ENCODE data around the gene ARHGAP5.

GRCh38 chr14:32087173-32087861 is 10.2 kb downstream of the ARHGAP5 start:
- TF ChIP-seq, protein P1, sequence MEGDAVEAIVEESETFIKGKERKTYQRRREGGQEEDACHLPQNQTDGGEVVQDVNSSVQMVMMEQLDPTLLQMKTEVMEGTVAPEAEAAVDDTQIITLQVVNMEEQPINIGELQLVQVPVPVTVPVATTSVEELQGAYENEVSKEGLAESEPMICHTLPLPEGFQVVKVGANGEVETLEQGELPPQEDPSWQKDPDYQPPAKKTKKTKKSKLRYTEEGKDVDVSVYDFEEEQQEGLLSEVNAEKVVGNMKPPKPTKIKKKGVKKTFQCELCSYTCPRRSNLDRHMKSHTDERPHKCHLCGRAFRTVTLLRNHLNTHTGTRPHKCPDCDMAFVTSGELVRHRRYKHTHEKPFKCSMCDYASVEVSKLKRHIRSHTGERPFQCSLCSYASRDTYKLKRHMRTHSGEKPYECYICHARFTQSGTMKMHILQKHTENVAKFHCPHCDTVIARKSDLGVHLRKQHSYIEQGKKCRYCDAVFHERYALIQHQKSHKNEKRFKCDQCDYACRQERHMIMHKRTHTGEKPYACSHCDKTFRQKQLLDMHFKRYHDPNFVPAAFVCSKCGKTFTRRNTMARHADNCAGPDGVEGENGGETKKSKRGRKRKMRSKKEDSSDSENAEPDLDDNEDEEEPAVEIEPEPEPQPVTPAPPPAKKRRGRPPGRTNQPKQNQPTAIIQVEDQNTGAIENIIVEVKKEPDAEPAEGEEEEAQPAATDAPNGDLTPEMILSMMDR (IDR thresholded peaks at IDR 0.05; ENCODE audit: low read length), result no peak
- TF ChIP-seq EZH2phosphoT487 (IDR thresholded peaks at IDR 0.05; ENCODE audit: low read length) (no peak), EZH2 (optimal IDR thresholded peaks at IDR 0.05; ENCODE audit: low read depth, low read length) (no peak)
